SK-N-SH (cell line): ENCODE results near the gene PLPPR2.

ENCODE experiments used
- CTCF ChIP-seq: fragments of 200-600 bp; sonication (generic); IDR thresholded peaks from 2 replicates; pipeline ENCODE4 v1.6.1; 2017; ENCODE audit warnings: antibody characterized with exemption, mild to moderate bottlenecking, moderate library complexity
- JUND ChIP-seq: IDR thresholded peaks from 2 replicates; pipeline ENCODE4 v1.4.0; 2012
- RAD21 ChIP-seq: IDR thresholded peaks from 2 replicates; pipeline ENCODE4 v1.6.1; 2012; ENCODE audit warnings: mild to moderate bottlenecking, low read length
- TCF12 ChIP-seq: IDR thresholded peaks from 2 replicates; pipeline ENCODE4 v1.4.0; 2012

- TF ChIP-seq JUND (no peak), CTCF (no peak), RAD21 (no peak), TCF12 (no peak)
Measured at GRCh38 chr19:11370744-11371143, 15.5 kb downstream of the PLPPR2 start.
